GM18519 (cell line): ENCODE results near the gene CUL4B.
A peak's percentile ranks its signal among the peaks of the same experiment; 100 is the strongest.
"Not testable (repeated sequence)": the region's sequence is repeated elsewhere in the genome, so short reads cannot be mapped to it uniquely, and the experiment has no call there.

Experiments
- ATAC-seq: cut with Tn5 transposase; IDR thresholded peaks from one replicate; pipeline ENCODE4 v1.9.1; 2021; ENCODE audit warnings: mild to moderate bottlenecking, moderate library complexity; ENCODE audit not compliant: unreplicated experiment, low FRiP score

The CUL4B gene

GRCh38 chrX:120534413-120535205, 26.2 kb downstream of the CUL4B start:
- no peak for ATAC-seq

GRCh38 chrX:120522820-120523219, 37.9 kb downstream of the CUL4B start:
- ATAC-seq, result no peak

- no peak for ATAC-seq
Observed at GRCh38 chrX:120517936-120518335, 42.8 kb downstream of the CUL4B start.

- ATAC-seq, result no peak
Observed at GRCh38 chrX:120514236-120514635, 46.5 kb downstream of the CUL4B start.

GRCh38 chrX:120512627-120513026, 48.1 kb downstream of the CUL4B start:
- ATAC-seq, result no peak

- no peak for ATAC-seq
Observed at GRCh38 chrX:120512222-120512621, 48.5 kb downstream of the CUL4B start.

- no peak for ATAC-seq
Observed at GRCh38 chrX:120504569-120504968, 56.2 kb downstream of the CUL4B start.

- ATAC-seq, result no peak
Observed at GRCh38 chrX:120499301-120500072, 61.3 kb downstream of the CUL4B start.

- ATAC-seq, result not testable (repeated sequence)
Observed at GRCh38 chrX:120490119-120490518, 70.6 kb downstream of the CUL4B start.

- no peak for ATAC-seq
Observed at GRCh38 chrX:120486786-120487185, 74.0 kb downstream of the CUL4B start.

GRCh38 chrX:120485638-120486520, 74.9 kb downstream of the CUL4B start:
- ATAC-seq, result peak; percentile 56

GRCh38 chrX:120485315-120485637, 75.5 kb downstream of the CUL4B start:
- no peak for ATAC-seq

GRCh38 chrX:120477453-120477852, 83.3 kb downstream of the CUL4B start:
- no peak for ATAC-seq

GRCh38 chrX:120476714-120477113, 84.0 kb downstream of the CUL4B start:
- no peak for ATAC-seq

- not testable (repeated sequence) for ATAC-seq
Observed at GRCh38 chrX:120475447-120475846, 85.3 kb downstream of the CUL4B start.
